Spleen (tissue), 11 donors: ENCODE data around the gene APOL2. TPM values are rescaled to one million over a fixed set of nuclear protein-coding genes. Genes with fewer than 3 reads are reported as not detected.
A peak's percentile ranks its signal among the peaks of the same experiment; 100 is the strongest.

Experiments
- DNase-seq: peaks from one replicate; pipeline ENCODE4 v3.0.0-alpha.2; 2020
- H3K27ac ChIP-seq, 8 donors: fragments of 200-600 bp; sonication (generic) in 7 of 8; 1 replicate in 4 of 8; 2 replicates in 4 of 8; pipeline versions ENCODE4 v1.5.0 to v1.8.0; 2016 to 2021; ENCODE audit warnings: inconsistent platforms in 4 of 8, mild to moderate bottlenecking in 4 of 8, moderate library complexity in 1 of 8
- H3K27me3 ChIP-seq, 7 donors: fragments of 200-600 bp; sonication (generic) in 6 of 7; replicated peaks in 1 of 7; 1 replicate in 4 of 7; 2 replicates in 3 of 7; pipeline versions ENCODE4 v1.5.0 to v1.8.0; 2016 to 2021; ENCODE audit warnings: inconsistent platforms in 3 of 7, mild to moderate bottlenecking in 1 of 7
- H3K36me3 ChIP-seq, 6 donors: fragments of 200-600 bp; sonication (generic) in 5 of 6; 1 replicate in 4 of 6; 2 replicates in 2 of 6; pipeline versions ENCODE4 v1.5.0 to v1.8.0; 2016 to 2021; ENCODE audit warnings: inconsistent platforms in 2 of 6
- H3K4me1 ChIP-seq, 6 donors: fragments of 200-600 bp; sonication (generic) in 5 of 6; 1 replicate in 3 of 6; 2 replicates in 3 of 6; pipeline versions ENCODE4 v1.5.0 to v1.8.0; 2016 to 2021; ENCODE audit warnings: inconsistent platforms in 3 of 6
- H3K4me3 ChIP-seq, 8 donors: fragments of 200-600 bp; sonication (generic) in 7 of 8; 1 replicate in 4 of 8; 2 replicates in 4 of 8; pipeline versions ENCODE4 v1.5.0 to v1.8.0; 2016 to 2021; ENCODE audit warnings: inconsistent platforms in 4 of 8, mild to moderate bottlenecking in 4 of 8, moderate library complexity in 2 of 8
- H3K9me3 ChIP-seq, 8 donors: fragments of 200-600 bp; sonication (generic) in 7 of 8; 1 replicate in 4 of 8; 2 replicates in 4 of 8; pipeline versions ENCODE4 v1.5.0 to v1.8.0; 2016 to 2021; ENCODE audit warnings: inconsistent platforms in 4 of 8
- POLR2A ChIP-seq, 3 donors: fragments of 450-650 bp; IDR thresholded peaks; one replicate each; pipeline ENCODE4 v1.5.1; 2017; ENCODE audit warnings: antibody characterized with exemption in 3 of 3, mild to moderate bottlenecking in 1 of 3
- POLR2AphosphoS5 ChIP-seq, 3 donors: sonication (generic); formaldehyde crosslinking; IDR thresholded peaks; one replicate each; pipeline ENCODE4 v1.5.1; 2017; ENCODE audit warnings: antibody characterized with exemption in 3 of 3
- WGBS, 5 donors: extraction: QIAGEN DNeasy Blood & Tissue Kit in 3 of 5; methylation state at CpG; one replicate each; pipeline versions ENCODE4 v1.1.5 to v1.1.7; 2013 to 2018; 5-methylcytosine and 5-hydroxymethylcytosine counted together
- intact Hi-C: fragments of 100-400 bp; cut with DNase I; formaldehyde crosslinking; loops from one replicate; pipeline ENCODE4 v1.15.0; 2023; ENCODE audit warnings: low total_unique reads
- polyA plus RNA-seq, 3 donors: library from polyadenylated mRNA; stranded (reverse); fragments of 200-250 nt; gene quantifications; one replicate each; pipeline ENCODE4 v1.2.1, GENCODE V29; 2013
- total RNA-seq, 7 donors: library from RNA; depleted of rRNA in 3 of 7; stranded (reverse); fragments of >200 nt in 3 of 7; fragmentation: NEBNext Ultra II Directional in 4 of 7; extraction: Animal tissue kit (Norgen Biotek cat#: 25700) in 4 of 7; gene quantifications; one replicate each; pipeline versions ENCODE4 v1.1.0 to v1.2.1, GENCODE V29; 2016 to 2021
- TF ChIP-seq, protein P1 (sequence below), 11 experiments: fragments of 200-600 bp in 7 of 11; fragments of 450-650 bp in 4 of 11; sonication (generic) in 4 of 11; IDR thresholded peaks in 8 of 11; conservative IDR thresholded peaks in 3 of 11; 1 replicate in 7 of 11; 2 replicates in 4 of 11; pipeline versions ENCODE4 v1.4.0 to v1.8.0; 2016 to 2021; ENCODE audit warnings: antibody characterized with exemption in 11 of 11, inconsistent platforms in 4 of 11, mild to moderate bottlenecking in 1 of 11
- donor health status: healthy with polysubstance abuse.
- donor health status: DM: no; HTN: no; CAD: no; lungs with moderate emphysema.
- donor health status: DM: no; HTN: no; CAD: no.
- donor health status: Bipolar disorder and iron deficiency.
- donor health status: healthy.
- donor health status: DM: no; HTN: no; CAD: no.
- donor health status: DM: yes; HTN: yes; CAD: no.

The APOL2 gene
- total and polyA plus RNA-seq, 10 donors: 16.0 to 77.2 (median 57.2) TPM

DNA sequence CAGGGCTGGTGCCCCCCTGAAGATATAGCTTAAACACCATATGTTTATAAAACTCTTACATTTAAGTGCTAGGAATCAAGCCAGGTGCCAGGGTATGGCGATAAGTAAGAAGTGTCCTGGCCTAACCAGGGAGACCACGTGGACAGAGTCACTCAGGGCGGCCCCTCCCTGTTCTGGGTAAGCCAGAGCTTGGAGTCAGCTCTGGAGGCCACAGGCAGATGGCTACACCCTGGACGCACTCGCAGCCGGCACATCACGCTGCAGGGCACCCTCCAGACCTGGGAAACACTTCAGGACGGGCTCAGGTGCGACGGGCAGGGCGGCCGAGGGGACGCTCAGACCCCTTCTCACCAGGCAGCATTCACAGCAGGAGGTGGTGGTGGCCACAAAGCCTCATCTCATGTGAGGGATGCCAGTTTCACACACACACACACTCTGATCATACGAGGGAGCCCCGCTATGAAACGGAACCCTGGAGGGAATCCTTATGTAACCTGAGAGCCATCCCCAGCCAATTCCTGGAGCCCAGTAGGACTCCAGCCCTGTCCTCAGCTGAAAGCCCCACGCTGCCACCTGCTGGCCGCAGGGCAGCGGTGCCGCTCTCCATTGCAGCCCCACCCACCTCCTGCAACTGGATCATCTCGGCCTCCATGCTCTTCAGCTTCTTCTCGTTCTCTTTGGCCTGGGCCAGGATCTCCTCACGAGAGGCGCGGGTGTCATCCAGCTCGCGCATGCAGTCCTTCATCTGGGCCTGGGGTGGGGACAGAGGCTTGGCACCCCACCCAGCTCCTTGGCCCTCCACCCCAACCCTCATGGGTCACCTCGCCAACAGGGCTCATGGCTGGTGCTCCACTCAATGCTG is 47.0 kb upstream of the APOL2 start:
- Histone ChIP-seq H3K4me1 (peaks cover 0 to 39% (median 8%) of the 10 kb centered on the region in 6 donors), H3K27ac (peak overlapping the region in 6 of 8 donors; percentile 38 to 69 (median 54)), H3K36me3 (peaks cover 32 to 100% (median 93%) of the 10 kb centered on the region in 6 donors), H3K4me3 (no peak overlapping the region), H3K9me3 (peaks cover 0 to 3% (median 0%) of the 10 kb centered on the region in 8 donors), H3K27me3 (no peaks in the 10 kb centered on the region)
- intact Hi-C loops: no loop called here
- WGBS, 5 donors: 73 to 85% (median 75%) methylated on average over 21 to 28 of the region's 28 CpGs
- peak; percentile 89 for DNase-seq
- TF ChIP-seq, protein P1, sequence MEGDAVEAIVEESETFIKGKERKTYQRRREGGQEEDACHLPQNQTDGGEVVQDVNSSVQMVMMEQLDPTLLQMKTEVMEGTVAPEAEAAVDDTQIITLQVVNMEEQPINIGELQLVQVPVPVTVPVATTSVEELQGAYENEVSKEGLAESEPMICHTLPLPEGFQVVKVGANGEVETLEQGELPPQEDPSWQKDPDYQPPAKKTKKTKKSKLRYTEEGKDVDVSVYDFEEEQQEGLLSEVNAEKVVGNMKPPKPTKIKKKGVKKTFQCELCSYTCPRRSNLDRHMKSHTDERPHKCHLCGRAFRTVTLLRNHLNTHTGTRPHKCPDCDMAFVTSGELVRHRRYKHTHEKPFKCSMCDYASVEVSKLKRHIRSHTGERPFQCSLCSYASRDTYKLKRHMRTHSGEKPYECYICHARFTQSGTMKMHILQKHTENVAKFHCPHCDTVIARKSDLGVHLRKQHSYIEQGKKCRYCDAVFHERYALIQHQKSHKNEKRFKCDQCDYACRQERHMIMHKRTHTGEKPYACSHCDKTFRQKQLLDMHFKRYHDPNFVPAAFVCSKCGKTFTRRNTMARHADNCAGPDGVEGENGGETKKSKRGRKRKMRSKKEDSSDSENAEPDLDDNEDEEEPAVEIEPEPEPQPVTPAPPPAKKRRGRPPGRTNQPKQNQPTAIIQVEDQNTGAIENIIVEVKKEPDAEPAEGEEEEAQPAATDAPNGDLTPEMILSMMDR (IDR thresholded peaks at IDR 0.05 in 8 of 11, conservative IDR thresholded peaks at IDR 0.05 in 3 of 11): peak; percentile 67 to 93 (median 83)
- TF ChIP-seq POLR2AphosphoS5 (IDR thresholded peaks at IDR 0.05): peak; percentile 50 to 85 (median 71)
- TF ChIP-seq POLR2A (IDR thresholded peaks at IDR 0.05): no peak

DNA sequence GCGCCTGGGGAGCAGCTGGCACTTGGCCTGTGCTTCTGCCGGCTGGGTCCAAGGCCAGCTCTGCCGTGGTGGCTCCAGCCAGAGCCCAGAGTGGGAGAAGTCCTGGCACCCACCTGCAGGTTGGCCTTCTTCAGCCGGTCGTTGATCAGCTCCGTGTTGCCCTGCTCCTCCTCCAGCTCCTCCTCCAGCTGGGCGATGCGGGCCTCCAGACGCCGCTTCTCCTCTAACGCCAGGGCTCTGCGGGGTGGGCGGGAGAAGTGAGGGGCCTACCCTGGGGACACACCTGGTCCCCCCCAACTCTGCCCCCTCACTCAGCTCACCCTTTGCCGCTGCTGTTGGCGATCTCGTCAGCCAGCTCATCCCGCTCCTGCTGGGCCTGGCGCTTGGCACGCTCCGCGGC is 46.2 kb upstream of the APOL2 start:
- no peak overlapping the region for H3K4me3 ChIP-seq
- TF ChIP-seq POLR2AphosphoS5 (IDR thresholded peaks at IDR 0.05) (peak in 1 of 3 donors; percentile 48), POLR2A (IDR thresholded peaks at IDR 0.05) (no peak)
- TF ChIP-seq, protein P1 (IDR thresholded peaks at IDR 0.05 in 8 of 11, conservative IDR thresholded peaks at IDR 0.05 in 3 of 11): no peak
- intact Hi-C loops: no loop called here
- 86 to 96% (median 93%) methylated on average over 9 to 21 of the region's 21 CpGs for whole genome bisulfite sequencing, 5 donors
- peaks cover 0 to 2% (median 0%) of the 10 kb centered on the region in 8 donors for H3K9me3 ChIP-seq
- H3K27ac ChIP-seq: peak overlapping the region in 5 of 8 donors; percentile 38 to 69 (median 56)
- DNase-seq: peak; percentile 61
- no peaks in the 10 kb centered on the region for H3K27me3 ChIP-seq
- peaks cover 32 to 100% (median 98%) of the 10 kb centered on the region in 6 donors for H3K36me3 ChIP-seq
- peaks cover 0 to 47% (median 8%) of the 10 kb centered on the region in 6 donors for H3K4me1 ChIP-seq

DNA sequence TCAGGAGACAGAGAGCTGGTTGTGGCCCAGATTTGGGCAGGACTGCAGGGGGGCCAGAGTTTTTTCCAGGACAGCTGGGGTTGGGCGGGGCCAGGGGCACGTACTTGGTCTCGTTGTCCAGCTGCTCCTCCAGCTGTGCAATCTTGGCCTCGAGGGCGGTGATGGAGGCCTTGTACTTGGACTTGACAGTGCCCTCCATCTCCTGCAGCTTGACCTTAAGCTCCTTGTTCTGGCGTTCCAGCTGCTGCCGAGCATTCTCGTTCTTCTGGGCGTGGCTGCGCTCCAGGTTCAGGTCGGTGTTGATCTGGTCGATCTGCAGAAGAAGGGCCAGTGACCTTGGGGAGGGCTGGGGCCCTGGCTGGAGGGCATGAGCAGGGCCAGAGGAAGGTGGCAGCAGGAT is 45.7 kb upstream of the APOL2 start:
- Histone ChIP-seq H3K27me3 (no peaks in the 10 kb centered on the region), H3K4me1 (peaks cover 0 to 52% (median 11%) of the 10 kb centered on the region in 6 donors), H3K4me3 (no peak overlapping the region), H3K9me3 (no peaks in the 10 kb centered on the region), H3K27ac (peak overlapping the region in 5 of 8 donors; percentile 33 to 69 (median 56)), H3K36me3 (peaks cover 32 to 100% (median 98%) of the 10 kb centered on the region in 6 donors)
- intact Hi-C loops: no loop called here
- peak; percentile 63 for DNase-seq
- TF ChIP-seq POLR2A (IDR thresholded peaks at IDR 0.05) (no peak), POLR2AphosphoS5 (IDR thresholded peaks at IDR 0.05) (peak; percentile 56 to 74 (median 62))
- WGBS, 5 donors: 83 to 93% (median 89%) methylated on average over 6 to 12 of the region's 12 CpGs

DNA sequence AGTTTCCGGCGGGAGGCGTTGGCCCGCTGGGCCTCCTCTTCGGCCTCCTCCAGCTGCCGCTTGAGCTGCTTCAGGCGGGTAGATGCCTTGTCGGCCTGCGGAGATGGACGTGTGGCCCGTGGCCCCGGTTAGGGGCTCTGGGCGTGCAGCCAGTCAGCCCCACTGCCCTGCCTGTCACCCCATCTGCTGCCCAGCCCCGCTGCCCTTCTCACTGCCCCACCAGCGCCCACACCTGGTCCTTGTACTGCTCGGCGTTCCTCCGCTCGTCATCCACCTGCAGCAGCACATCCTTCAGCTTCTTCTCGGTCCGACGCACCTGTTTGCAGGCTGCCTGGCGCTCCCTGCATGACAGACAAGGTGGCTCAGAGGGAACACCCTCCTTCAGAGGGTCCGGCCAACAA is 44.8 kb upstream of the APOL2 start:
- Histone ChIP-seq H3K27ac (peak overlapping the region in 3 of 8 donors; percentile 18 to 69 (median 38)), H3K4me1 (peaks cover 0 to 53% (median 15%) of the 10 kb centered on the region in 6 donors), H3K9me3 (no peaks in the 10 kb centered on the region), H3K4me3 (no peak overlapping the region), H3K36me3 (peaks cover 27 to 100% (median 92%) of the 10 kb centered on the region in 6 donors), H3K27me3 (no peaks in the 10 kb centered on the region)
- intact Hi-C loops: no loop called here
- DNase-seq: peak; percentile 77
- peak in 2 of 3 donors; percentile 58 to 79 for TF ChIP-seq POLR2AphosphoS5 (IDR thresholded peaks at IDR 0.05)
- TF ChIP-seq POLR2A (IDR thresholded peaks at IDR 0.05): no peak
- TF ChIP-seq, protein P1 (IDR thresholded peaks at IDR 0.05 in 8 of 11, conservative IDR thresholded peaks at IDR 0.05 in 3 of 11): no peak
- WGBS, 5 donors: 90 to 95% (median 93%) methylated on average over 20 to 24 of the region's 24 CpGs
